GM12878 (cell line): ENCODE measurements around the gene PCDHGA6. TPM values are rescaled to one million over a fixed set of nuclear protein-coding genes. Genes with fewer than 3 reads are reported as not detected.

Experiments used
- ATAC-seq: fragments of 200-7000 bp; cut with Tn5 transposase; 3 replicates; pipeline ENCODE4 v1.9.1; 2020; ENCODE audit warnings: mild to moderate bottlenecking, moderate library complexity
- BruUV-seq: library from RNA; stranded (reverse); fragments of 400-500 nt; replicated peaks from 2 replicates; lab custom pipeline; 2021; lab: Mats Ljungman, UMichigan
- CTCF ChIA-PET: fragments of 300-600 bp; sonication (Branson Sonifier 250); formaldehyde crosslinking; extraction: SDS; loops from one replicate; lab custom pipeline; 2021; ENCODE audit warnings: inconsistent platforms; lab: Yijun Ruan, JAX
- POLR2A ChIA-PET: fragments of 350-600 bp; formaldehyde crosslinking; extraction: SDS; loops from one replicate; lab custom pipeline; 2021; ENCODE audit warnings: inconsistent platforms; lab: Charles Lee
- RAD21 ChIA-PET: fragments of 300-600 bp; sonication (Branson Sonifier 250); formaldehyde crosslinking; loops from one replicate; lab custom pipeline; 2023; ENCODE audit warnings: antibody characterized with exemption; ENCODE audit not compliant: unreplicated experiment; lab: Charles Lee
- SMC1A ChIA-PET: fragments of 300-600 bp; sonication (Branson Sonifier 250); formaldehyde crosslinking; loops from one replicate; lab custom pipeline; 2023; ENCODE audit not compliant: unreplicated experiment, uncharacterized antibody; lab: Charles Lee
- DNase-seq: peaks from one replicate; pipeline ENCODE4 v3.0.0-alpha.2; 2011; ENCODE audit warnings: low read depth, low spot score
- FAIRE-seq: peaks from 3 replicates; lab custom pipeline; 2011; peaks lifted over from hg19 to GRCh38; lab: Jason Lieb, UNC
- H2AFZ ChIP-seq: 2 replicates; pipeline ENCODE4 v1.6.0; 2011; ENCODE audit warnings: low read depth, low read length, control low read depth; ENCODE audit not compliant: control insufficient read depth
- H3K27ac ChIP-seq: 2 replicates; pipeline ENCODE4 v1.5.1; 2011; ENCODE audit warnings: control low read depth; ENCODE audit not compliant: control insufficient read depth, insufficient read depth
- H3K27me3 ChIP-seq, 2 experiments: replicated peaks in 1 of 2; 2 replicates each; pipeline versions ENCODE4 v1.6.0 to v1.6.1; 2011; ENCODE audit warnings: low read length in 1 of 2; ENCODE audit not compliant: control insufficient read depth in 2 of 2, insufficient read depth in 2 of 2
- H3K36me3 ChIP-seq, 2 experiments: 2 replicates each; pipeline ENCODE4 v1.5.1; 2011; ENCODE audit warnings: low read length in 1 of 2; ENCODE audit not compliant: control insufficient read depth in 2 of 2, insufficient read depth in 2 of 2
- H3K4me1 ChIP-seq: 2 replicates; pipeline ENCODE4 v1.6.1; 2011; ENCODE audit warnings: mild to moderate bottlenecking, low read length, moderate library complexity, mixed read lengths; ENCODE audit not compliant: control insufficient read depth, insufficient read depth
- H3K4me2 ChIP-seq: 2 replicates; pipeline ENCODE4 v1.6.0; 2011; ENCODE audit warnings: control low read depth; ENCODE audit not compliant: control insufficient read depth, insufficient read depth
- H3K4me3 ChIP-seq: fragments of 200-600 bp; sonication (generic); 2 replicates; pipeline ENCODE4 v1.5.1; 2016
- H3K79me2 ChIP-seq: 2 replicates; pipeline ENCODE4 v1.6.0; 2011; ENCODE audit warnings: low read length; ENCODE audit not compliant: control insufficient read depth, insufficient read depth
- H3K9ac ChIP-seq: 2 replicates; pipeline ENCODE4 v1.8.0; 2011; ENCODE audit warnings: low read length, control low read depth, mixed read lengths; ENCODE audit not compliant: control insufficient read depth, insufficient read depth
- H3K9me3 ChIP-seq: replicated peaks from 3 replicates; pipeline ENCODE4 v1.5.1; 2011; ENCODE audit warnings: mild to moderate bottlenecking, low read length; ENCODE audit not compliant: control insufficient read depth, insufficient read depth
- H4K20me1 ChIP-seq: 2 replicates; pipeline ENCODE4 v1.6.0; 2011; ENCODE audit not compliant: control insufficient read depth, insufficient read depth
- BRCA1 ChIP-seq: IDR thresholded peaks from 2 replicates; pipeline ENCODE4 v1.6.1; 2011; ENCODE audit warnings: low read depth, low read length, improper control_type of control experiment
- CBX5 ChIP-seq: sonication (generic); IDR thresholded peaks from 2 replicates; pipeline ENCODE4 v1.6.1; 2016; ENCODE audit warnings: low read depth, moderate library complexity, mild to moderate bottlenecking, inconsistent platforms
- CEBPB ChIP-seq, 2 experiments: fragments of 150-350 bp in 1 of 2; IDR thresholded peaks; 2 replicates each; pipeline ENCODE4 v1.6.1; 2012 to 2014; ENCODE audit warnings: low read depth in 2 of 2, low read length in 2 of 2, borderline replicate concordance in 1 of 2, inconsistent platforms in 1 of 2
- EED ChIP-seq: sonication (generic); IDR thresholded peaks from 2 replicates; pipeline ENCODE4 v1.6.1; 2016; ENCODE audit warnings: antibody characterized with exemption, low read depth
- ELK1 ChIP-seq: IDR thresholded peaks from 2 replicates; pipeline ENCODE4 v1.6.1; 2012; ENCODE audit warnings: low read depth, low read length, improper control_type of control experiment
- FOXM1 ChIP-seq: IDR thresholded peaks from 2 replicates; pipeline ENCODE4 v1.6.1; 2012; ENCODE audit warnings: low read depth, mild to moderate bottlenecking, inconsistent platforms, low read length, moderate library complexity
- KLF5 ChIP-seq: fragments of 450-650 bp; IDR thresholded peaks from 2 replicates; pipeline ENCODE4 v1.6.1; 2014; ENCODE audit warnings: mild to moderate bottlenecking; ENCODE audit not compliant: partially characterized antibody
- NKRF ChIP-seq: fragments of 450-650 bp; conservative IDR thresholded peaks from 2 replicates; pipeline ENCODE4 v1.6.1; 2017; ENCODE audit warnings: mild to moderate bottlenecking, moderate library complexity
- PAX8 ChIP-seq: fragments of 450-650 bp; IDR thresholded peaks from 2 replicates; pipeline ENCODE4 v1.6.1; 2017; ENCODE audit warnings: mild to moderate bottlenecking, moderate library complexity
- POLR2AphosphoS2 ChIP-seq: IDR thresholded peaks from 2 replicates; pipeline ENCODE4 v1.6.1; 2011; ENCODE audit warnings: low read depth, mild to moderate bottlenecking, low read length, improper control_type of control experiment, moderate library complexity
- SIN3A ChIP-seq: IDR thresholded peaks from 2 replicates; pipeline ENCODE4 v1.6.1; 2012; ENCODE audit warnings: low read depth, low read length, improper control_type of control experiment
- SUPT20H ChIP-seq: IDR thresholded peaks from 2 replicates; pipeline ENCODE4 v1.6.1; 2011; ENCODE audit warnings: low read depth, mild to moderate bottlenecking, low read length, moderate library complexity, borderline replicate concordance; ENCODE audit not compliant: control insufficient read depth
- TCF7 ChIP-seq: IDR thresholded peaks from 2 replicates; pipeline ENCODE4 v1.6.1; 2014; ENCODE audit warnings: antibody characterized with exemption, borderline replicate concordance
- WRNIP1 ChIP-seq: IDR thresholded peaks from 2 replicates; pipeline ENCODE4 v1.6.1; 2011; ENCODE audit warnings: low read depth, low read length, improper control_type of control experiment, borderline replicate concordance
- YY1 ChIP-seq: IDR thresholded peaks from 2 replicates; pipeline ENCODE4 v1.6.1; 2011; ENCODE audit warnings: low read depth, mild to moderate bottlenecking, low read length
- ZZZ3 ChIP-seq: IDR thresholded peaks from 2 replicates; pipeline ENCODE4 v1.6.1; 2011; ENCODE audit warnings: low read depth; ENCODE audit not compliant: control insufficient read depth, insufficient read length
- WGBS: methylation state at CpG from one replicate; pipeline ENCODE4 v1.1.6; 2016; ENCODE audit warnings: low lambda C conversion rate; ENCODE audit not compliant: insufficient replicate concordance, insufficient coverage; ENCODE audit errors: missing lambda C conversion rate; 5-methylcytosine and 5-hydroxymethylcytosine counted together
- in situ Hi-C: fragments of 300-500 bp; cut with MboI; formaldehyde crosslinking; loops from 9 replicates; pipeline ENCODE4 v1.14.3; 2018; ENCODE audit warnings: mixed read lengths
- intact Hi-C: fragments of 100-400 bp; cut with micrococcal nuclease; formaldehyde crosslinking; loops from one replicate; pipeline ENCODE4 v1.14.2; 2022; ENCODE audit not compliant: unreplicated experiment
- polyA plus RNA-seq, 11 experiments: library from polyadenylated mRNA; depleted of rRNA in 4 of 11; unstranded in 6 of 11; stranded (reverse) in 5 of 11; fragments of >200 nt; fragmentation: Nextera tagmentation in 4 of 11; fragmentation: Illumina TruSeq in 1 of 11; extraction: Ambion mirVana in 4 of 11; extraction: Trizol in 1 of 11; gene quantifications; 1 replicate in 1 of 11; 2 replicates in 10 of 11; pipeline versions ENCODE4 v1.2.1 to v1.2.3, GENCODE V29; 2011 to 2016; ENCODE audit warnings: inconsistent platforms in 2 of 11, missing spikeins in 2 of 11, low read depth in 1 of 11
- total RNA-seq, 4 experiments: library from RNA; depleted of rRNA in 3 of 4; stranded (reverse); fragments of >200 nt in 3 of 4; fragmentation: Illumina TruSeq in 1 of 4; extraction: Trizol in 1 of 4; gene quantifications; 2 replicates each; pipeline versions ENCODE4 v1.2.1 to v1.2.3, GENCODE V29; 2013 to 2021
- TF ChIP-seq, protein P1 (sequence below): IDR thresholded peaks from 2 replicates; pipeline ENCODE4 v1.6.1; 2012; ENCODE audit warnings: low read length, inconsistent platforms

Gene PCDHGA6
- total and polyA plus RNA-seq, 10 of the 15 experiments (the other 5 are each of a cell fraction or from before 2014, with no cell fraction given): 0.04 to 0.60 (median 0.15) TPM; not detected in 3

DNA sequence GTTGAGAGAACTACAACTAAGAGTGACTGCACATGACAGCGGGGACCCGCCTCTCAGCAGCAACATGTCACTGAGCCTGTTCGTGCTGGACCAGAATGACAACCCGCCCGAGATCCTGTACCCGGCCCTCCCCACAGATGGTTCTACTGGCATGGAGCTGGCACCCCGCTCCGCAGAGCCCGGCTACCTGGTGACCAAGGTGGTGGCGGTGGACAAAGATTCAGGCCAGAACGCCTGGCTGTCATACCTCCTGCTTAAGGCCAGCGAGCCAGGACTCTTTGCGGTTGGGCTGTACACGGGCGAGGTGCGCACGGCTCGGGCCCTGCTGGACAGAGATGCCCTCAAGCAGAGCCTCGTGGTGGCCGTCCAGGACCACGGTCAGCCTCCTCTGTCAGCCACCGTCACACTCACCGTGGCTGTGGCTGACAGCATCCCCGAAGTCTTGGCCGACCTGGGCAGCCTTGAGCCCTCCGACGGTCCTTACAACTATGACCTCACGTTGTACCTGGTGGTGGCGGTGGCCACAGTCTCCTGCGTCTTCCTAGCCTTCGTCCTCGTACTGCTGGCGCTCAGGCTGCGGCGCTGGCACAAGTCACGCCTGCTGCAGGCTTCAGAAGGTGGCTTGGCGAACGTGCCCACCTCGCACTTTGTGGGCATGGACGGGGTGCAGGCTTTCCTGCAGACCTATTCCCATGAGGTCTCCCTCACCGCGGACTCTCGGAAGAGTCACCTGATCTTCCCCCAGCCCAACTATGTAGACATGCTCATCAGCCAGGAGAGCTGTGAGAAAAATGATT is 11.0 kb downstream of the PCDHGA6 start:
- Histone ChIP-seq H4K20me1 (no peaks in the 10 kb centered on the region), H3K4me1 (no peaks in the 10 kb centered on the region), H3K4me3 (no peak overlapping the region), H3K9me3 (peaks cover 5% of the 10 kb centered on the region; the same call in 2 of the 3 replicates), H3K4me2 (no peak overlapping the region), H3K27ac (no peak overlapping the region), H3K36me3 (no peaks in the 10 kb centered on the region), H2AFZ (no peak overlapping the region), H3K27me3 (no peaks in the 10 kb centered on the region), H3K9ac (no peak overlapping the region), H3K79me2 (no peaks in the 10 kb centered on the region)
- 95% methylated on average over 43 of the region's 43 CpGs for WGBS
- FAIRE-seq: no peak
- no peak for DNase-seq
- ChIA-PET RAD21 (no interaction called here), POLR2A (no interaction called here), CTCF (no interaction called here), SMC1A (no interaction called here)
- no peak for ATAC-seq
- intact Hi-C loops (no loop called here), in situ Hi-C loops (no loop called here)
- BruUV-seq: no TSS peak
- no peak for TF ChIP-seq ELK1
- TF ChIP-seq PAX8: no peak
- no peak for TF ChIP-seq SUPT20H
- no peak for TF ChIP-seq TCF7
- no peak for TF ChIP-seq POLR2AphosphoS2
- TF ChIP-seq CEBPB (IDR thresholded peaks at IDR 0.05; ENCODE audit: borderline replicate concordance in 1 of 2, low read depth in 2 of 2, low read length in 2 of 2): no peak
- TF ChIP-seq ZZZ3: no peak
- TF ChIP-seq, protein P1, sequence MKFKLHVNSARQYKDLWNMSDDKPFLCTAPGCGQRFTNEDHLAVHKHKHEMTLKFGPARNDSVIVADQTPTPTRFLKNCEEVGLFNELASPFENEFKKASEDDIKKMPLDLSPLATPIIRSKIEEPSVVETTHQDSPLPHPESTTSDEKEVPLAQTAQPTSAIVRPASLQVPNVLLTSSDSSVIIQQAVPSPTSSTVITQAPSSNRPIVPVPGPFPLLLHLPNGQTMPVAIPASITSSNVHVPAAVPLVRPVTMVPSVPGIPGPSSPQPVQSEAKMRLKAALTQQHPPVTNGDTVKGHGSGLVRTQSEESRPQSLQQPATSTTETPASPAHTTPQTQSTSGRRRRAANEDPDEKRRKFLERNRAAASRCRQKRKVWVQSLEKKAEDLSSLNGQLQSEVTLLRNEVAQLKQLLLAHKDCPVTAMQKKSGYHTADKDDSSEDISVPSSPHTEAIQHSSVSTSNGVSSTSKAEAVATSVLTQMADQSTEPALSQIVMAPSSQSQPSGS: no peak
- no peak for TF ChIP-seq WRNIP1
- TF ChIP-seq FOXM1: no peak
- TF ChIP-seq CBX5: no peak
- TF ChIP-seq EED: no peak
- TF ChIP-seq KLF5: no peak
- TF ChIP-seq SIN3A: no peak
- TF ChIP-seq YY1: no peak
- no peak for TF ChIP-seq BRCA1
- no peak for TF ChIP-seq NKRF
